Measurements from ENCODE around the gene COQ10A. TPM values are rescaled to one million over a fixed set of nuclear protein-coding genes. Genes with fewer than 3 reads are reported as not detected.
A peak's percentile ranks its signal among the peaks of the same experiment; 100 is the strongest.

COQ10A gene
- total and polyA plus RNA-seq, 9 of the 15 experiments (the other 6 are each of a cell fraction or from before 2014, with no cell fraction given) = 3.1 to 26.4 (median 12.7) TPM

DNA sequence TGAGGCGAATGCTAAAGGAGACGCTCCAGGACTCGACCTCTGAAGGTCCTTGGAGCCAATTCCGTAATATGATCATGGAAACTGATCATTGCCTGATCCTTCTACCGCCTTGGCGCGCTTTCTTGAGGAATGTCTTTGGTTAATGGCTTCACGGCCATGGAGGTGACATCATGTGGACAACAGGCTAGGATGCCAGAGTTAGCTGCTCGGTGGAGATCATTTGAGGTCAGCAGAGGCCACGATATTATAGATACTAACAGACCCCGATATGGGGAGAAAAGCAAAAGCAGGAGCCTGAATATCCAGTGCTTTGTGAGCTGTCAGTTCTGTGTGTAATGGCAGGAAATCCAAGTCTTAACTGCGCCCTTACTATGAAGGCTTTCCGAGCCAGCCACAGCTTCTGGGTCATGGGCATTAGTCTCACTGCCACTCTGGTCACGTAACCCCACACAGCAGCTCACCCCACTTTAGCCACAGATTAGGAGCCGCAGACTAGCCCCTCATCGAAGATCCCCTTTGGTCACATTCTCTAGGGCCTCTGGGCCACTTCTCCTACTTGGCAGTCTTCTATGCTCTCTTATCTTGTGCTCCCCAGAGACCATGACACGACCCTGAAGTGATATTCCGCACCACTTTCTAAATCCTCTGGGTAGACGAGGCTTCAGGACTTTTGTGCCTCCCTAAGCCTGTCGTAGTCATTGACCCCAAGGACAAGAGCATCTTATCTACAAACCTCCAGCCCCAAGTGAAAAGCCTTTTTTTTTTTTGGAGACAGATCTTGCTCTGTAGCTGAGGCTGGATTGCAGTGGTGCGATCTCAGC, 34.1 kb downstream of the COQ10A start (continued):
- 0 out of 2 replicates have a peak, but pooled peaks have one; percentile 54 for TF ChIP-seq ELF1 (tag; IDR thresholded peaks at IDR 0.05)
- peak; percentile 82 for TF ChIP-seq SMARCE1 (IDR thresholded peaks at IDR 0.05)
- no peak for TF ChIP-seq NCOA1 (IDR thresholded peaks at IDR 0.05; ENCODE audit: low read depth)
- TF ChIP-seq ZNF551 (CRISPR knock-in tag; IDR thresholded peaks at IDR 0.05) = no peak
- TF ChIP-seq ARID2 (IDR thresholded peaks at IDR 0.05) = no peak; the same call in 1 of the 2 replicates
- TF ChIP-seq POU5F1 (IDR thresholded peaks at IDR 0.05; ENCODE audit: borderline replicate concordance, low read depth, low read length, partially characterized antibody) = no peak
- peak; percentile 96 for TF ChIP-seq CBFA2T3 (IDR thresholded peaks at IDR 0.05)
- TF ChIP-seq BRD4 (IDR thresholded peaks at IDR 0.05) = peak; percentile 91
- peak; percentile 58; the same call in 1 of the 2 replicates for TF ChIP-seq ATF6 (CRISPR knock-in tag; IDR thresholded peaks at IDR 0.05)
- TF ChIP-seq ZNF408 (CRISPR knock-in tag; IDR thresholded peaks at IDR 0.05; ENCODE audit: low read depth) = no peak
- TF ChIP-seq NFRKB (IDR thresholded peaks at IDR 0.05; ENCODE audit: low read depth) = peak; percentile 94
- TF ChIP-seq, protein P1, sequence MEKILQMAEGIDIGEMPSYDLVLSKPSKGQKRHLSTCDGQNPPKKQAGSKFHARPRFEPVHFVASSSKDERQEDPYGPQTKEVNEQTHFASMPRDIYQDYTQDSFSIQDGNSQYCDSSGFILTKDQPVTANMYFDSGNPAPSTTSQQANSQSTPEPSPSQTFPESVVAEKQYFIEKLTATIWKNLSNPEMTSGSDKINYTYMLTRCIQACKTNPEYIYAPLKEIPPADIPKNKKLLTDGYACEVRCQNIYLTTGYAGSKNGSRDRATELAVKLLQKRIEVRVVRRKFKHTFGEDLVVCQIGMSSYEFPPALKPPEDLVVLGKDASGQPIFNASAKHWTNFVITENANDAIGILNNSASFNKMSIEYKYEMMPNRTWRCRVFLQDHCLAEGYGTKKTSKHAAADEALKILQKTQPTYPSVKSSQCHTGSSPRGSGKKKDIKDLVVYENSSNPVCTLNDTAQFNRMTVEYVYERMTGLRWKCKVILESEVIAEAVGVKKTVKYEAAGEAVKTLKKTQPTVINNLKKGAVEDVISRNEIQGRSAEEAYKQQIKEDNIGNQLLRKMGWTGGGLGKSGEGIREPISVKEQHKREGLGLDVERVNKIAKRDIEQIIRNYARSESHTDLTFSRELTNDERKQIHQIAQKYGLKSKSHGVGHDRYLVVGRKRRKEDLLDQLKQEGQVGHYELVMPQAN (IDR thresholded peaks at IDR 0.05; ENCODE audit: borderline replicate concordance) = no peak
- no peak for TF ChIP-seq ARHGAP35 (IDR thresholded peaks at IDR 0.05; ENCODE audit: partially characterized antibody)
- TF ChIP-seq ZNF146 (CRISPR knock-in tag; IDR thresholded peaks at IDR 0.05; ENCODE audit: unreplicated experiment) = no peak
- TF ChIP-seq MYC (IDR thresholded peaks at IDR 0.05; ENCODE audit: low read depth, low read length) = no peak; the same call in 1 of the 2 replicates
- no peak for TF ChIP-seq MYC (CRISPR knock-in tag; IDR thresholded peaks at IDR 0.05; ENCODE audit: borderline replicate concordance, low read depth)
- no peak for TF ChIP-seq PRPF4 (IDR thresholded peaks at IDR 0.05; ENCODE audit: insufficient read depth, low read depth, low read length, poor library complexity, severe bottlenecking)
- no peak for TF ChIP-seq PHTF2 (CRISPR knock-in tag; IDR thresholded peaks at IDR 0.05)
- TF ChIP-seq MEIS2 (IDR thresholded peaks at IDR 0.05; ENCODE audit: partially characterized antibody) = peak; percentile 5
- no peak for TF ChIP-seq ZNF699 (CRISPR knock-in tag; IDR thresholded peaks at IDR 0.05; ENCODE audit: insufficient replicate concordance)
- TF ChIP-seq, protein P2, sequence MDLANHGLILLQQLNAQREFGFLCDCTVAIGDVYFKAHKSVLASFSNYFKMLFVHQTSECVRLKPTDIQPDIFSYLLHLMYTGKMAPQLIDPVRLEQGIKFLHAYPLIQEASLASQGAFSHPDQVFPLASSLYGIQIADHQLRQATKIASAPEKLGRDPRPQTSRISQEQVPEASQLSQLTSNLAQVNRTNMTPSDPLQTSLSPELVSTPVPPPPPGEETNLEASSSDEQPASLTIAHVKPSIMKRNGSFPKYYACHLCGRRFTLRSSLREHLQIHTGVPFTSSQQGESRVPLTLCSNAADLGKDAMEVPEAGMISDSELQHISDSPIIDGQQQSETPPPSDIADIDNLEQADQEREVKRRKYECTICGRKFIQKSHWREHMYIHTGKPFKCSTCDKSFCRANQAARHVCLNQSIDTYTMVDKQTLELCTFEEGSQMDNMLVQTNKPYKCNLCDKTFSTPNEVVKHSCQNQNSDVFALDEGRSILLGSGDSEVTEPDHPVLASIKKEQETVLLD (IDR thresholded peaks at IDR 0.05) = peak; percentile 59

Measured in K562 (cell line).